Astrocyte (in vitro differentiated cells and primary cell): ENCODE data around the gene TDRKH. TPM values are rescaled to one million over a fixed set of nuclear protein-coding genes. Genes with fewer than 3 reads are reported as not detected.
"Not testable (repeated sequence)": the region's sequence is repeated elsewhere in the genome, so short reads cannot be mapped to it uniquely, and the experiment has no call there.

ENCODE experiments used
- DNase-seq: peaks from one replicate; pipeline ENCODE4 v3.0.0-alpha.2; 2010; ENCODE audit warnings: low read depth
- FAIRE-seq: peaks from 2 replicates; lab custom pipeline; 2011; peaks lifted over from hg19 to GRCh38; lab: Jason Lieb, UNC
- H2AFZ ChIP-seq: 2 replicates; pipeline ENCODE4 v1.6.0; 2012; ENCODE audit warnings: low read depth, low read length, inconsistent platforms
- H3K27ac ChIP-seq: 2 replicates; pipeline ENCODE4 v1.5.1; 2011; ENCODE audit warnings: low read depth, low read length, inconsistent platforms
- H3K27me3 ChIP-seq: 2 replicates; pipeline ENCODE4 v1.6.0; 2011; ENCODE audit warnings: low read length, inconsistent platforms; ENCODE audit not compliant: insufficient read depth
- H3K36me3 ChIP-seq: 2 replicates; pipeline ENCODE4 v1.5.1; 2011; ENCODE audit warnings: low read length, inconsistent platforms; ENCODE audit not compliant: insufficient read depth
- H3K4me1 ChIP-seq: 2 replicates; pipeline ENCODE4 v1.5.1; 2011; ENCODE audit warnings: low read length, inconsistent platforms; ENCODE audit not compliant: insufficient read depth
- H3K4me2 ChIP-seq: 2 replicates; pipeline ENCODE4 v1.6.0; 2012; ENCODE audit warnings: low read length, inconsistent platforms
- H3K4me3 ChIP-seq: 2 replicates; pipeline ENCODE4 v1.5.1; 2011; ENCODE audit warnings: low read depth, mild to moderate bottlenecking, low read length, inconsistent platforms; ENCODE audit not compliant: insufficient read depth
- H3K79me2 ChIP-seq: 2 replicates; pipeline ENCODE4 v1.6.0; 2012; ENCODE audit warnings: mild to moderate bottlenecking, low read length, inconsistent platforms; ENCODE audit not compliant: insufficient read depth
- H3K9ac ChIP-seq: 2 replicates; pipeline ENCODE4 v1.6.0; 2012; ENCODE audit warnings: mild to moderate bottlenecking, low read length, inconsistent platforms
- H3K9me3 ChIP-seq: 2 replicates; pipeline ENCODE4 v1.5.1; 2012; ENCODE audit warnings: low read depth, mild to moderate bottlenecking, low read length, inconsistent platforms; ENCODE audit not compliant: insufficient read depth
- H4K20me1 ChIP-seq: 2 replicates; pipeline ENCODE4 v1.6.0; 2012; ENCODE audit warnings: low read length, inconsistent platforms; ENCODE audit not compliant: insufficient read depth
- H3K27ac Mint-ChIP-seq: one replicate; pipeline ENCODE4 v1.8.0; 2021; ENCODE audit warnings: mild to moderate bottlenecking, mixed read lengths; ENCODE audit not compliant: unreplicated experiment
- H3K27me3 Mint-ChIP-seq: one replicate; pipeline ENCODE4 v1.8.0; 2021; ENCODE audit warnings: low read depth, mixed read lengths; ENCODE audit not compliant: unreplicated experiment
- H3K36me3 Mint-ChIP-seq: one replicate; pipeline ENCODE4 v1.8.0; 2021; ENCODE audit warnings: low read depth, mixed read lengths; ENCODE audit not compliant: unreplicated experiment
- H3K4me1 Mint-ChIP-seq: one replicate; pipeline ENCODE4 v1.8.0; 2021; ENCODE audit warnings: low read depth, mixed read lengths; ENCODE audit not compliant: unreplicated experiment
- H3K4me3 Mint-ChIP-seq: one replicate; pipeline ENCODE4 v1.8.0; 2021; ENCODE audit warnings: mild to moderate bottlenecking, moderate library complexity, mixed read lengths; ENCODE audit not compliant: unreplicated experiment
- H3K9me3 Mint-ChIP-seq: one replicate; pipeline ENCODE4 v1.8.0; 2021; ENCODE audit warnings: mild to moderate bottlenecking, mixed read lengths; ENCODE audit not compliant: unreplicated experiment
- CTCF ChIP-seq: IDR thresholded peaks from 2 replicates; pipeline ENCODE4 v1.5.1; 2011; ENCODE audit warnings: low read depth, mild to moderate bottlenecking, inconsistent platforms, low read length, moderate library complexity; ENCODE audit not compliant: insufficient read depth
- EZH2 ChIP-seq: IDR thresholded peaks from 2 replicates; pipeline ENCODE4 v1.6.1; 2012; ENCODE audit warnings: mild to moderate bottlenecking, low read length, inconsistent platforms; ENCODE audit not compliant: insufficient read depth
- total RNA-seq: library from RNA; stranded (reverse); gene quantifications from 2 replicates; pipeline ENCODE4 v1.2.1, GENCODE V29; 2021

Gene TDRKH
- total RNA-seq, 1 donor from 2014 or later: 7.5 TPM

- H3K27me3 ChIP-seq: peaks cover 12% of the 10 kb centered on the region
- DNase-seq (no peak), FAIRE-seq (no peak)
- Mint-ChIP-seq H3K27me3 (no peaks in the 10 kb centered on the region), H3K4me3 (no peak overlapping the region), H3K4me1 (no peaks in the 10 kb centered on the region), H3K36me3 (peaks cover 5% of the 10 kb centered on the region), H3K9me3 (no peaks in the 10 kb centered on the region), H3K27ac (no peak overlapping the region)
- H3K4me3 ChIP-seq: no peak overlapping the region
- H3K27ac ChIP-seq: no peak overlapping the region
- no peak overlapping the region for H3K4me2 ChIP-seq
- no peaks in the 10 kb centered on the region for H4K20me1 ChIP-seq
- H3K9me3 ChIP-seq: no peaks in the 10 kb centered on the region
- H2AFZ ChIP-seq: no peak overlapping the region
- H3K9ac ChIP-seq: no peak overlapping the region
- H3K79me2 ChIP-seq: no peaks in the 10 kb centered on the region
- no peaks in the 10 kb centered on the region for H3K36me3 ChIP-seq
- H3K4me1 ChIP-seq: no peaks in the 10 kb centered on the region
- TF ChIP-seq CTCF (no peak), EZH2 (no peak)
Observed at GRCh38 chr1:151782741-151783140, 7.6 kb downstream of the TDRKH start.

GRCh38 chr1:151782026-151782425, 8.3 kb downstream of the TDRKH start:
- not testable (repeated sequence) for H3K27me3 Mint-ChIP-seq, H3K4me3 ChIP-seq, H3K4me2 ChIP-seq, H3K4me1 Mint-ChIP-seq, H3K9ac ChIP-seq, H3K79me2 ChIP-seq, H3K36me3 Mint-ChIP-seq, H2AFZ ChIP-seq, H3K4me1 ChIP-seq, H3K27ac Mint-ChIP-seq, H3K9me3 Mint-ChIP-seq, H3K4me3 Mint-ChIP-seq, H3K27ac ChIP-seq, H3K36me3 ChIP-seq, DNase-seq, H4K20me1 ChIP-seq, H3K9me3 ChIP-seq, FAIRE-seq
- peaks cover 12% of the 10 kb centered on the region for H3K27me3 ChIP-seq

- not testable (repeated sequence) for H3K36me3 Mint-ChIP-seq, DNase-seq, H3K4me2 ChIP-seq, H2AFZ ChIP-seq, H3K27me3 Mint-ChIP-seq, H3K27me3 ChIP-seq, H3K36me3 ChIP-seq, H3K27ac Mint-ChIP-seq, H3K4me1 ChIP-seq, H3K4me1 Mint-ChIP-seq, H3K4me3 Mint-ChIP-seq, H4K20me1 ChIP-seq, FAIRE-seq, H3K9ac ChIP-seq, H3K79me2 ChIP-seq, H3K27ac ChIP-seq, H3K9me3 Mint-ChIP-seq, H3K4me3 ChIP-seq, H3K9me3 ChIP-seq
Observed at GRCh38 chr1:151780736-151781135, 9.6 kb downstream of the TDRKH start.

- Histone ChIP-seq H3K36me3 (no peaks in the 10 kb centered on the region), H4K20me1 (no peaks in the 10 kb centered on the region), H3K4me3 (no peak overlapping the region), H3K4me1 (no peaks in the 10 kb centered on the region), H3K9me3 (no peaks in the 10 kb centered on the region), H2AFZ (no peak overlapping the region), H3K9ac (no peak overlapping the region), H3K27me3 (no peaks in the 10 kb centered on the region), H3K27ac (no peak overlapping the region), H3K79me2 (no peaks in the 10 kb centered on the region), H3K4me2 (no peak overlapping the region)
- Mint-ChIP-seq H3K27ac (no peak overlapping the region), H3K9me3 (peaks cover 3% of the 10 kb centered on the region), H3K27me3 (no peaks in the 10 kb centered on the region), H3K4me1 (no peaks in the 10 kb centered on the region), H3K36me3 (peaks cover 12% of the 10 kb centered on the region), H3K4me3 (no peak overlapping the region)
- no peak for TF ChIP-seq EZH2
- no peak for TF ChIP-seq CTCF
- DNase-seq (no peak), FAIRE-seq (no peak)
Observed at GRCh38 chr1:151779852-151780251, 10.4 kb downstream of the TDRKH start.
